Neural progenitor cell (in vitro differentiated cells): Measurements from ENCODE around the gene PDLIM4. TPM values are rescaled to one million over a fixed set of nuclear protein-coding genes. Genes with fewer than 3 reads are reported as not detected.

Experiments used
- DNase-seq: peaks from one replicate; pipeline ENCODE4 v3.0.0-alpha.2; 2016; ENCODE audit warnings: low spot score
- H2AFZ ChIP-seq: fragments of 200-600 bp; sonication (generic); replicated peaks from 2 replicates; pipeline ENCODE4 v1.6.1; 2016; ENCODE audit warnings: antibody characterized with exemption
- H3F3A ChIP-seq: fragments of 200-600 bp; sonication (generic); 2 replicates; pipeline ENCODE4 v1.6.1; 2016; ENCODE audit warnings: antibody characterized with exemption, low read depth
- H3K27ac ChIP-seq: fragments of 200-600 bp; sonication (generic); 2 replicates; pipeline ENCODE4 v1.5.1; 2016; ENCODE audit warnings: mild to moderate bottlenecking
- H3K27me3 ChIP-seq: fragments of 200-600 bp; sonication (generic); 2 replicates; pipeline ENCODE4 v1.6.1; 2016; ENCODE audit warnings: mild to moderate bottlenecking, moderate library complexity
- H3K36me3 ChIP-seq: fragments of 200-600 bp; sonication (generic); 2 replicates; pipeline ENCODE4 v1.5.1; 2016
- H3K4me1 ChIP-seq: fragments of 200-600 bp; sonication (generic); 2 replicates; pipeline ENCODE4 v1.6.1; 2016; ENCODE audit warnings: mixed run types
- H3K4me2 ChIP-seq: fragments of 200-600 bp; sonication (generic); 2 replicates; pipeline ENCODE4 v1.6.1; 2016
- H3K4me3 ChIP-seq: fragments of 200-600 bp; sonication (generic); 2 replicates; pipeline ENCODE4 v1.5.1; 2016
- H3K79me2 ChIP-seq: fragments of 200-600 bp; sonication (generic); 2 replicates; pipeline ENCODE4 v1.6.1; 2016; ENCODE audit warnings: low read depth
- H3K9ac ChIP-seq: fragments of 200-600 bp; sonication (generic); 2 replicates; pipeline ENCODE4 v1.6.1; 2016
- H3K9me3 ChIP-seq: fragments of 200-600 bp; sonication (generic); 2 replicates; pipeline ENCODE4 v1.5.1; 2016; ENCODE audit warnings: low read depth
- H4K20me1 ChIP-seq: fragments of 200-600 bp; sonication (generic); 2 replicates; pipeline ENCODE4 v1.6.1; 2016; ENCODE audit warnings: low read depth
- H3K27ac Mint-ChIP-seq: 3 replicates; pipeline ENCODE4 v1.8.0; 2021; ENCODE audit warnings: mixed read lengths
- H3K27me3 Mint-ChIP-seq: 2 replicates; pipeline ENCODE4 v1.8.0; 2022; ENCODE audit warnings: low read depth, mild to moderate bottlenecking, inconsistent platforms, moderate library complexity, mixed read lengths; ENCODE audit not compliant: insufficient read depth
- H3K36me3 Mint-ChIP-seq: 3 replicates; pipeline ENCODE4 v1.8.0; 2021; ENCODE audit warnings: mixed read lengths
- H3K4me1 Mint-ChIP-seq: 3 replicates; pipeline ENCODE4 v1.8.0; 2021; ENCODE audit warnings: mixed read lengths
- H3K4me3 Mint-ChIP-seq: 3 replicates; pipeline ENCODE4 v1.8.0; 2021; ENCODE audit warnings: mild to moderate bottlenecking, moderate library complexity, mixed read lengths
- H3K9me3 Mint-ChIP-seq: 3 replicates; pipeline ENCODE4 v1.8.0; 2020; ENCODE audit warnings: mixed read lengths
- CTCF ChIP-seq: fragments of 200-600 bp; sonication (generic); IDR thresholded peaks from 2 replicates; pipeline ENCODE4 v1.5.1; 2017; ENCODE audit warnings: antibody characterized with exemption, mild to moderate bottlenecking
- EZH2 ChIP-seq: fragments of 200-600 bp; sonication (generic); IDR thresholded peaks from 2 replicates; pipeline ENCODE4 v1.6.1; 2017; ENCODE audit warnings: antibody characterized with exemption, mild to moderate bottlenecking, moderate library complexity
- EZH2phosphoT487 ChIP-seq: fragments of 200-600 bp; sonication (generic); IDR thresholded peaks from 2 replicates; pipeline ENCODE4 v1.6.1; 2017; ENCODE audit warnings: antibody characterized with exemption
- total RNA-seq: library from RNA; depleted of rRNA; stranded (reverse); fragments of >200 nt; gene quantifications from 2 replicates; pipeline ENCODE4 v1.2.3, GENCODE V29; 2015; ENCODE audit warnings: low replicate concordance

The PDLIM4 gene
- total RNA-seq, 1 donor from 2014 or later: 8.3 TPM

GRCh38 chr5:132220491-132220890, 37.0 kb upstream of the PDLIM4 start:
- no peaks in the 10 kb centered on the region for H3F3A ChIP-seq
- no peak for TF ChIP-seq EZH2phosphoT487
- TF ChIP-seq CTCF: no peak
- TF ChIP-seq EZH2: no peak
- DNase-seq: no peak
- no peak overlapping the region for H3K27ac Mint-ChIP-seq
- no peaks in the 10 kb centered on the region for H4K20me1 ChIP-seq
- no peak overlapping the region for H3K27ac ChIP-seq
- no peak overlapping the region for H3K4me3 ChIP-seq
- no peaks in the 10 kb centered on the region for H3K9me3 ChIP-seq
- H3K9me3 Mint-ChIP-seq: no peaks in the 10 kb centered on the region
- no peak overlapping the region for H2AFZ ChIP-seq
- H3K36me3 Mint-ChIP-seq: peaks cover 6% of the 10 kb centered on the region
- H3K79me2 ChIP-seq: no peaks in the 10 kb centered on the region
- H3K27me3 ChIP-seq: peaks cover under 1% of the 10 kb centered on the region
- H3K36me3 ChIP-seq: no peaks in the 10 kb centered on the region
- H3K4me2 ChIP-seq: no peak overlapping the region
- no peak overlapping the region for H3K9ac ChIP-seq
- peaks cover 17% of the 10 kb centered on the region for H3K27me3 Mint-ChIP-seq
- no peak overlapping the region for H3K4me3 Mint-ChIP-seq
- H3K4me1 ChIP-seq: no peaks in the 10 kb centered on the region
- peaks cover 6% of the 10 kb centered on the region for H3K4me1 Mint-ChIP-seq

- TF ChIP-seq EZH2 (no peak), EZH2phosphoT487 (no peak), CTCF (no peak)
- Histone ChIP-seq H3K27ac (no peak overlapping the region), H3K9ac (no peak overlapping the region), H3K9me3 (no peaks in the 10 kb centered on the region), H2AFZ (no peak overlapping the region), H3K4me2 (no peak overlapping the region), H3K4me3 (no peak overlapping the region), H4K20me1 (no peaks in the 10 kb centered on the region), H3K4me1 (no peaks in the 10 kb centered on the region), H3F3A (no peaks in the 10 kb centered on the region), H3K79me2 (no peaks in the 10 kb centered on the region), H3K27me3 (peaks cover 16% of the 10 kb centered on the region), H3K36me3 (no peaks in the 10 kb centered on the region)
- Mint-ChIP-seq H3K36me3 (peaks cover 2% of the 10 kb centered on the region), H3K27me3 (peaks cover 20% of the 10 kb centered on the region), H3K27ac (no peak overlapping the region), H3K4me3 (no peak overlapping the region), H3K9me3 (no peaks in the 10 kb centered on the region), H3K4me1 (peaks cover 10% of the 10 kb centered on the region)
- no peak for DNase-seq
Measured at GRCh38 chr5:132221781-132222648, 35.5 kb upstream of the PDLIM4 start.

GRCh38 chr5:132222649-132223038, 34.9 kb upstream of the PDLIM4 start:
- no peak overlapping the region for H3K27ac ChIP-seq
- no peaks in the 10 kb centered on the region for H3K36me3 ChIP-seq
- H3K4me3 ChIP-seq: no peak overlapping the region
- H4K20me1 ChIP-seq: no peaks in the 10 kb centered on the region
- no peak for TF ChIP-seq CTCF
- no peak for TF ChIP-seq EZH2phosphoT487
- TF ChIP-seq EZH2: no peak
- H3K4me3 Mint-ChIP-seq: no peak overlapping the region
- DNase-seq: no peak
- no peak overlapping the region for H2AFZ ChIP-seq
- no peak overlapping the region for H3K9ac ChIP-seq
- no peaks in the 10 kb centered on the region for H3K9me3 ChIP-seq
- no peaks in the 10 kb centered on the region for H3K4me1 ChIP-seq
- peaks cover 11% of the 10 kb centered on the region for H3K4me1 Mint-ChIP-seq
- no peak overlapping the region for H3K27ac Mint-ChIP-seq
- peaks cover 21% of the 10 kb centered on the region for H3K27me3 Mint-ChIP-seq
- H3K36me3 Mint-ChIP-seq: peaks cover 2% of the 10 kb centered on the region
- no peak overlapping the region for H3K4me2 ChIP-seq
- H3K27me3 ChIP-seq: peaks cover 22% of the 10 kb centered on the region
- H3K9me3 Mint-ChIP-seq: no peaks in the 10 kb centered on the region
- no peaks in the 10 kb centered on the region for H3K79me2 ChIP-seq
- no peaks in the 10 kb centered on the region for H3F3A ChIP-seq
